Measurements from ENCODE around the gene ZFP36L2.

GRCh38 chr2:43265421-43265820, 39.0 kb upstream of the ZFP36L2 start:
- TF ChIP-seq EZH2 (IDR thresholded peaks at IDR 0.05; ENCODE audit: insufficient read depth, poor library complexity, severe bottlenecking) (no peak), EZH2phosphoT487 (IDR thresholded peaks at IDR 0.05; ENCODE audit: insufficient read depth, low read depth) (no peak)

All from GM23248 (cell line).